Measurements from ENCODE around the gene ARID3B.
"Not testable (repeated sequence)": the region's sequence is repeated elsewhere in the genome, so short reads cannot be mapped to it uniquely, and the experiment has no call there.

Gene ARID3B

DNA sequence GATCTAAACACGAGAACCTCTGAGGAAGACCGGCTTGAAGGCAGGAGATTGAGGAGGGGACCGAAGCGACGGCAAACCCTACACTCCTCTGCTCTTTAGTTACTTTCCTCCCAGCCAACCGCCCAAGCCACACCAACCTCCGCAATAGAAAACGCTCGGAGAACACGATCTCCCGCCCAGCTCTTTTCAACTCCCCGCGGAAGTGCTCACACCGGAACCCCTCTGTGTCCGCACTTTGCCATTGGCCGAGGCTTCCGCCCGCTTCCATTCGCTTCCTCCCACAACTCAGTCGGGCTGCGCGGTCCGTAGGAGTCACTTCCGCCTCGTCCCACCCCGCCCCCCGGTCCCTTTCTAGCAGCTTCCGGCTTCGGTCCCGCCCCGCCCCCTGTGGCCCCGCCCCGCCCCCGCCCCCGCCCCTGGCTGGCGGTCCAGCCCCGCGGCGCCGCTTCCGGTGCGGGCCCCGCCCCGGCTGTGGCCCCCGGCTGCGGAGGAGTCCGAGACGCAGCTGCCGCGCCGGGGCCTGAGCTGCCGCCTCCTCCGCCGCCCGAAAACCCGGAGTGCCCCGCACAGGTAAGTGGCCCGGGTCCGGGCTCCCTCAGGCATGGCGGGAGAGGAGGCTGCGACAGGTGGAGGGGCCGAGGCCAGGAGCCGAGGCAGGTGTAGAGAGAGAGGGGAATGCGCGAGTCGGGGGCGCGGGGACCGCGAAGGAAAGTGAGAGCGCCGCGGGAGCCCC is at the start of gene ARID3B:
Gene ARID3B (plus strand): TSS at position 460 of the 733 bp plus-strand sequence. CDS start 2,717 bp downstream, outside the sequence.
- in situ Hi-C loops (cut with MboI; ENCODE audit: low sequenced_read_pairs) = no loop called here

DNA sequence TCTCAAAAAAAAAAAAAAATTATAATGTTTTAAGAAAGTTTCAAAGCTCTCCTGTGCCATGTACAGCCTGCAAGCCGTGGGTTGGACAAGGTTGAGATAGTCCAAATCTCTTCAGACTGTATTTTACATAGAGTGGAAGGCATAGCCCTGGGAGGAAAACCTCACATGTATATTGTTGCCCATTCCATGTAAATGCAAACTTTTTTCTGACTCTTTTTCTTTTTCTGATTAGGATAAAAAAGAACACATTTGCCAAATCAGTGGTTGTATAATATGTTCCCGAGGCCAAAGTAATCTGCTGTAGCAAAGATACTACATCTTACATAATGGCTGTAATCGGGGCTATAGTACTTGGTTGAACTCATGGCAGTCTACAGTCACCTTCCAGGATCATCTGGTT is 44.4 kb upstream of the ARID3B start:
- in situ Hi-C loops (cut with MboI; ENCODE audit: low sequenced_read_pairs) = no loop called here

- in situ Hi-C loops (cut with MboI; ENCODE audit: low sequenced_read_pairs) = no loop called here
These were observed 43.4 kb upstream of the ARID3B start for GRCh38 chr15:74497584-74497983.

GRCh38 chr15:74499366-74499765 is 41.7 kb upstream of the ARID3B start:
- in situ Hi-C loops (cut with MboI; ENCODE audit: low sequenced_read_pairs) = no loop called here

GRCh38 chr15:74500401-74500800 is 40.6 kb upstream of the ARID3B start:
- in situ Hi-C loops (cut with MboI; ENCODE audit: low sequenced_read_pairs) = no loop called here

DNA sequence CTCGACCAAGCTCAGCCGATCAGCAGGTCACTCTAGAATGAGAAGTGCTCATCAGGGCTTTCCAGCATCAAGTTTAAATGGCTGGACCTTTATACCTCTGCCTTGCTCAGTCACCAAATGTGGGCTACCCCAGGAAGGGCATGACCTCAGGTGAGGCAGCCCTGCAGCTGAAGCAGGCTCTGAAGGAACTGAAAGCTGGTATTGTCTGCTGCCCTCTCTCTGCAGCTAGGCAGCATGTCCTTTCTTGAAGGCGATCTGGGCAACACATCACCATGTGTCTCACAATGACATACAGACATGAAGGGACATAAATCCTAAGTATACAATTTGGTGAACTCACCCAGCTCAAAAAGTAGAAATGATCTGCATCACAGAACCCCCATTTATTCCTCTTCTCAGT is 38.7 kb upstream of the ARID3B start:
- in situ Hi-C loops (cut with MboI; ENCODE audit: low sequenced_read_pairs) = no loop called here

- in situ Hi-C loops (cut with MboI; ENCODE audit: low sequenced_read_pairs) = no loop called here
These were observed 36.6 kb upstream of the ARID3B start for GRCh38 chr15:74504418-74504817.

- in situ Hi-C loops (cut with MboI; ENCODE audit: low sequenced_read_pairs) = no loop called here
These were observed 36.2 kb upstream of the ARID3B start for GRCh38 chr15:74504836-74505235.

GRCh38 chr15:74505837-74506514 is 35.0 kb upstream of the ARID3B start:
- in situ Hi-C loops (cut with MboI; ENCODE audit: low sequenced_read_pairs) = no loop called here

DNA sequence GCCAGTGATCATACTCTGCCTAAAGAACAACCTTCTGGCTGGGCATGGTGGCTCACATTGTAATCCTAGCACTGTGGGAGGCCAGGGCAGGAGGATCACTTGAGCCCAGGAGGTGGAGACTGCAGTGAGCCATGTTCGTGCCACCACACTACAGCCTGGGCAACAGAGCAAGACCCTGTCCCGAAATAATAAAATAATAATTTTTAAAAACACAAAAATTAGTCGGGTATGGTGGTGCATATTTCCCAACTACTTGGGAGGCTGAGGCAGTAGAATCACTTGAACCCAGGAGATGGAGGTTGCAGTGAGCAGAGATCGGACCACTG is 34.5 kb upstream of the ARID3B start:
- in situ Hi-C loops (cut with MboI; ENCODE audit: low sequenced_read_pairs) = no loop called here

DNA sequence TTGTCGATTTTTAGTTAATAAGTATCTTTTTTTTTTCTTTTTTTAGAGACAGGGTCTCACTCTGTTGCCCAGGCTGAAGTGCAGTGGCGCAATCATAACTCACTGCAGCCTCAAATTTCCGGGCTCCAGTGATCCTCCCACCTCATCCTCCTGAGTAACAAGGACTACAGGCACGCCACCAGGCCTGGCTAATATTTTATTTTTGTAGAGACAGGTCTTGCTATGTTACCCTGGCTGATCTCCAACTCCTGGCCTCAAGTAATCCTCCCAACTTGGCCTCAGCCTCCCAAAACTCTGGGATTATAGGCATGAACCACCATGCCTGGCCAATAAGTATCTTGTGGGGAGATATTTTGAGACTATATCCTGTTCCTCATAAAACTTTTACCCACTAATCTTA is 29.4 kb upstream of the ARID3B start:
- in situ Hi-C loops (cut with MboI; ENCODE audit: low sequenced_read_pairs) = no loop called here

DNA sequence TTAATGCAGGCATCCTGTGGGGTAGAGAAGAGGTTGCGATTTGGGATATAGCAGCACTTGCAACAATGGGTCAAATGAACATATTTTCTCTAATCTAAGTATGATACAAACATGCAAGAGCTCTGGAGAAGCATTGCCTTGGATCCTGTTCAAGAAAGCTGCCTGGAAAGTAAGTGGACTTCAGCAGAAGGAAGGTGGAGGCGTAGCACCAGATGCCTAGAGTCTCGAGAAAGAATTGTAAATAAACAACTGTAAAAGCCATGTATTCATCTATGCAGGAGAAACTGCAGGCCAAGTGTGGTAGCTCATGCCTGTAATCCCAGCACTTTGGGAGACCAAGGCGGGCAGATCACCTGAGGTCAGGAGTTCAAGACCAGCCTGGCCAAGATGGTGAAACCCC is 27.0 kb upstream of the ARID3B start:
- in situ Hi-C loops (cut with MboI; ENCODE audit: low sequenced_read_pairs) = not testable (repeated sequence)

GRCh38 chr15:74517096-74517495 is 23.9 kb upstream of the ARID3B start:
- in situ Hi-C loops (cut with MboI; ENCODE audit: low sequenced_read_pairs) = no loop called here

DNA sequence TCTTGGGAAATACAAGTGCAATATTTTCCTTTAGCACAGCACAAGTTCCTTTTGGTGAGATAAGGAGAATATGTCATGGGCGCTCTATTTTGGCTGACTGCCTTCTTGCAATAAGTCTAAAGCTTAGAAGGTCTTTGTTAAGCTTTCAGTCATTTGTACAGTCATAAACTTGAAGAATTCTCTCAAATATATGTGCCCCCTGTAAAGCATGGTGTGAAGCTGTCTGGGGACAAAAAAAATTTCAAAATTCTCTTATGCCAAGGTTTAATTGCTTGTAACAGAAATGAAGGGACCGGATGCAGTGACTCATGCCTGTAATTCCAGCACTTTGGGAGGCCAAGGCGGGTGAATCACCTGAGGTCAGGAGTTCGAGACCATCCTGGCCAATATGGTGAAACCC is 21.7 kb upstream of the ARID3B start:
- in situ Hi-C loops (cut with MboI; ENCODE audit: low sequenced_read_pairs) = no loop called here

DNA sequence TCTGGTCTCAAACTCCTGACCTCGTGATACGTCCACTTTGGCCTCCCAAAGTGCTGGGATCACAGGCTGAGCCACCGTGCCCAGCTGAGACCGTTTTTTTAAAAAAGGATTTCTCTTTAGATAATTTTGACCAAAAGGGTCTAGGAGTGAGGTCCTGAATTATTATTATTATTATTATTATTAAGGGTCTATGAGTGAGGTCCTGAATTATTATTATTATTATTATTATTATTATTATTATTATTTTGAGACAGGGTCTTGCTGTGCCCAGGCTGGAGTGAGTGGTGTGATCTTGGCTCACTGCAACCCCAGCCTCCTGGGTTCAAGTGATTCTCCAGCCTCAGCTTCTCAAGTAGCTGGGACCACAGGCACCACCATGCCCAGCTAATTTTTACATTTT is 20.6 kb upstream of the ARID3B start:
- in situ Hi-C loops (cut with MboI; ENCODE audit: low sequenced_read_pairs) = no loop called here

DNA sequence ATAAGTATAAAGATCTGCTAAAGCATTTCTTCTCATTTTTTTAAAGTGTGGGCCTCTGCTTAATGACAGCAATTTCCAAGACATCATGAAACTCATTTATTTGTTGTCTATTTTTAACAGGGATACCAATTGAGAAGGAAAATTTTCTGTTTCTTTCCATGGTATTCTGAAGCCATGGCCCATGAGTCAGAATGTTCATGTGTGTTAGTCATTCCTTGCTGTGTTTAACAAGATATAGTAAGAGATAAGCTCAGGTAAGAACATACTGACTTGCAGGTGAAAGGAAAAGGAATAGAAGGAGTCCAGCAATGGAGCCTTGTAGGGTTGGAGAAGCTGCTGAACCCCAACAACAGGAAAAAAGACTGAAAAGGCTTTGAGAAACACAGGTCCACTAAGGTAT is 17.0 kb upstream of the ARID3B start:
- in situ Hi-C loops (cut with MboI; ENCODE audit: low sequenced_read_pairs) = no loop called here

- in situ Hi-C loops (cut with MboI; ENCODE audit: low sequenced_read_pairs) = no loop called here
These were observed 15.7 kb upstream of the ARID3B start for GRCh38 chr15:74525309-74525708.

DNA sequence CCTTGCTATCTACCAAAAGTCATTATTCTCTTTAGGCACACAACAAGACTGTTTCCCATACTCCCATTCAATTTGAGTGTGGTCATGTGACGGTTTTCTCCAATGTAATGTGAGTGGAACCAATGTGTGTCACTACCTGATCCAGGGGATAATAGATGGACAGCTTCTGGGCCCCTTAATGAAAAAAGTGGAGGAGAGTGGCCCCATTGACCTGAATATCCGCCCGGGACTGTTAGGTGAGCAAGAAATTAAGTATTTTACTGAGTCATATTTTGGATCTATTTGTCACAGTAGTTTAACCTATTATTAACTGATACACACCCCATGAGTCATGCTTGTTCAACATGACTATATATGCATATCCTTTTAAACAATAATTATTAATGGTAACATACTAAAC is 15.1 kb upstream of the ARID3B start:
- in situ Hi-C loops (cut with MboI; ENCODE audit: low sequenced_read_pairs) = no loop called here

GRCh38 chr15:74528876-74529275 is 12.1 kb upstream of the ARID3B start:
- in situ Hi-C loops (cut with MboI; ENCODE audit: low sequenced_read_pairs) = no loop called here

GRCh38 chr15:74529921-74530320 is 11.1 kb upstream of the ARID3B start:
- in situ Hi-C loops (cut with MboI; ENCODE audit: low sequenced_read_pairs) = no loop called here

GRCh38 chr15:74530771-74531143 is 10.3 kb upstream of the ARID3B start:
- in situ Hi-C loops (cut with MboI; ENCODE audit: low sequenced_read_pairs) = no loop called here

GRCh38 chr15:74531144-74531811 is 9.7 kb upstream of the ARID3B start:
- in situ Hi-C loops (cut with MboI; ENCODE audit: low sequenced_read_pairs) = no loop called here

Data from HL-60/S4 (cell line).